HG03097 (cell line): ENCODE data around the gene SLC22A4.

ENCODE experiments used
- ATAC-seq: cut with Tn5 transposase; IDR thresholded peaks from one replicate; pipeline ENCODE4 v1.9.1; 2021; ENCODE audit not compliant: unreplicated experiment, low FRiP score

Gene SLC22A4

DNA sequence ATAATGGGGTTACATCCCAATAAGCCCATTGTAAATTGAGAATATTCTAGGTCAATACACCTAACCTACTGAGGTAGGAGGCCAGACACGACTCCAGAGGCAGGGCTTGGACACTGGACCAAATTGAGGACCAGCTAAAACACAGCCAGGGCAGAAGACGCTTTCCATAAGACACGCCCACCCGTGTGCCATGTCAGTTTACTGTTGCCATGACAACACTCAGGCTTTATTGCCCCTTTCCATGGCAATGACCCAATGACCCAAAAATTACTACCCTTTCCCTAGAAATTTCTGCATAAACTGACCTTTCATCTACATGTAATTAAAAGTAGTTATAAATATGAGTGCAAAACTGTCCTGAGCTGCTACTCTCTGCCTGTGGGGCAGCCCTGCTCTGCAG lies 31.5 kb downstream of the SLC22A4 start:
- no peak for ATAC-seq

DNA sequence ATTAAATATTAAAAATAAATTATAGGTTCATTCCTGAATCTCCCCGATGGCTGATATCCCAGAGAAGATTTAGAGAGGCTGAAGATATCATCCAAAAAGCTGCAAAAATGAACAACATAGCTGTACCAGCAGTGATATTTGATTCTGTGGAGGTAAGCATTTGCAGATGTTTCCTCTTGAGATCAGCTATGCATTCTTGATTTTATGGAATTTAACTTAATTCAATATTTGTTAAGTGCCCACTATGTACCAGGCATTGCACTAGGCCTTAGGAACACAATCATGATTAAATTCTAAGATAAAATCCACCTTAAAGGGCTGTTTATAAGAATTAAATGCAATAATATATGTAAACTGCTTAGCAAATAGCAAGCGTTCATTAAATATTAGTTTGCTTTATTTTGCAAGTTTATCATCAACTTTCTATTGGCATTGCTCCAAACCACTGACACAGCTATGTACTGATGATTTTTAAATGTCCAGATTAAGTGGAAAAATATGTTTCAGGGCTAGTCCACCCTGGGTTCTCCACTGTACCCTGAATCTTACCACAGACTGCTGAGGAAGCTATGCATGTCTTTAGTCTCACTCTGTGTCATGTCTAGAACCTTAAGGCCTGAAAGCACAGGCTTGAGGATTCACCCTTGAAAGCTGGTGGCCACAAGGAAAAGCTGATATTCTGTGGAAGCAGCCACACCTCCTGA lies 33.2 kb downstream of the SLC22A4 start:
- no peak for ATAC-seq

DNA sequence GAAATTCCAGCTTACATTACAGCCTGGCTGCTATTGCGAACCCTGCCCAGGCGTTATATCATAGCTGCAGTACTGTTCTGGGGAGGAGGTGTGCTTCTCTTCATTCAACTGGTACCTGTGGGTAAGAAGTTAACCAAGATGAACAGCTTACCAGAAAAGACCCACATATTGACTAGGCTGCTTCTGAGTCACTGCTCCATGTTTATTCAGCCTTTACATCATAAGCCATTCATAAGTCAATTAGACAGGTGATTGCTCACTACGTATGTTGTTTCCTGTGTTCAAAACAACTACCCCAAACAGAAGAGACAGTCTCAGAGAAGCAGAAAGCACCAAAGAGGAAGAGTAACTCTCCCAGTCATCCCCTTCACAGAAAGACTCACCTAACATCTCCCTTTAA lies 40.6 kb downstream of the SLC22A4 start:
- no peak for ATAC-seq

DNA sequence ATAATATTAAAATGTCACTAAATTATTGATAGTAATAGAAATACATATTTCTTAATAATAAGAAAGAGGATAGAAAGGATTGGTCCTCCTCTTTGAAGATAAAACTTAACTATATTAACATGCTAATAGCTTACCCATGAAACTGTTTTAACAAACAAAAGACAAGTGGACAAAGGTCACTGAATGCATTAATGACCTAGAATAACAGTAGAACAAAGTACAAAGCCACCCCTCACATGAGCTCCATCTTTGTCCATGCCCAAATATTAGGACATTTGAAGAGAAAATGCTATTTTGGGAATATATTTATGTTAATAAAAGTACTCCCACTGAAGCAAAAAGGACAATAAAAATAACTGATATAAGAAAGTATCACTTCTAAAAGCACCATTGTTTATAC lies 41.2 kb downstream of the SLC22A4 start:
- no peak for ATAC-seq

DNA sequence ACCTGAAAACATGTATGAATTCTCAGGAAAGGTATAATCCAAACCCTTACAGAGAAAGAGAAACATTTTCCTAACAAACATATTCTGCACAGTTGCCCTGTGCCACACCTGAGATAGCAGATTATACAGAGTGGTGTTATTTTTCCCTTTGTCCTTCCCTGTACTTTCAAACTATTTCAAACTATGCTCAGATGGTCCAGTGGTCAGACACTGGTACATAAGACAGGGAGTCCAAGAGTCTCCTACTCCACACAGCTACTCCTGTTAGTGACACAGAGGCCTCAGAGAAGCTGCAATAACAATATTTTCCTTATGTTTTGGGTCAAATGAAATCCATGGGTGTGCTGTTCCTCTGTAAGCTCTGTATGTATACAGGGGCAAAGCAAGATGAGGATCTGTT lies 45.3 kb downstream of the SLC22A4 start:
- ATAC-seq: no peak

DNA sequence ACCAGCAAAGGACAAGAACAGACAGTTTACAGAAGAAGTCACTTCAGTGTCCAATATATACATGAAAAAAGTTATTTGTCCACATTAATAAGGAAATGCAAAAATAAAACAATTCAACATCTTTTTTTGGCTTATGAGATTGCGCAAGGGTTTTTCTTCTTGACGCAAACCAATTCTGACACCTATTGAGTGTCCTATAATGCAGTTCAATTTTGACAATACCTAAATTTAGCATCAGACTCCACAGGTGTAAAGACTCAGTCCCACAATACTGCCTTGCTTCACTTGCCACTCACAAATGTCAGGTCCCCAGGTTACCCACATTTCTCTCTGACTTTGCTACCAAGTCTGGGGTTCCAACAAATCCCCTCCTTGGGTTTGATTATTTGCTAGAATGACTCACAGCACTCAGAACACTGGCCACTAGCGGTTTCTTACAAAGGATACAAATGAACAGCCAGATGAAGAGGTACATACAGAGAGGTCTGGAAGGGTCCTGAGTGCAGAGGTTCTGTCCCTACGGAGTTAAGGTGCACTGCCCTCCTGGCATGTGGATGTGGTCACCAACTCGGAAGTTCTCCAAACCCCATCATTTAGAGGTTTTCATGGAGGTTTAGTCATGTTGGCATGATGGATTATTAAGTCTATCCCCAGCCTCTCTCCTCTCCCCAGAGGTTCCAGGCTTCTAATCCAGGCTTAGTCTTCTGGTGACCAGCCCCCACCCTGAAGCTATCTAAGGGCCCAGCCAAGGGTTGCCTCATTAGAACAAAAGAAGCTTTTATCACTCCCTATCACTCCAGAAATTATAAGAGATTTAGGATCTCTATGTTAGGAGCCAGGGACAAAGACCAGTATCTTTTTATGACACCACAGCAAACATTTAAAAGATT lies 48.3 kb downstream of the SLC22A4 start:
- no peak for ATAC-seq

DNA sequence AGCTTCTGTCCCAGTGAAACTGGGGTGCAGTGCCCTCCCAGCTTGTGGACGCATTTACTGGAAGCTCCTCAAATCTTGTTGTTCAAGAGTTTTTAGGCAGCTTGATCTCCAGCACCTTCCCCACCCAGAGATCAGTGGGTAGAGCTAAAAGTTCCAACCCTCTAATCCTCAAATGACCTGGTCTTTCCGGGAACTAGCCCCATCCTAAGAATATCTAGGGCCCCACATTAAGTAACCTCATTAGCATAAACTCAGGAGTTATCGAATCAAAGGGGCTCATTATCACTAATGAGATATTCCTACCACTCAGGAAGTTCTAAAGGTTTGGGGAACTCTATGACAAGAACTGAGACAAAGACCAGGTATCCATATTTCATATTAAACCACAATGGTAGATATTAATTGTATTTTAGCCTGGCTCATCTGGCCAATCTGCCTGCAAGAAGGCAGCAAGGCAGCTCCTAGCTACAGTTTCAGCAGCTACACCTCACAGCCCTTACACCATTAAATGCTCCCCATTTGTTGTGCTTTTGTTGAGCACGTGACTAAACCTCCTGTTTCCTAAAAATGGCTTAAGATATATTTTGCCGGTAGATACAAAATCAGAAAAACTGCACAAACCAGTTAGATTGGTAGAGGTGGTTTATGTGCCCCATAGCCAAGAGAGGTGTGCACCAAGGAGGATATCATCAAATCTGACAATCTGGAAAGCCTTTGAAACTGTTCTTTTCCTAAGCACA lies 50.8 kb downstream of the SLC22A4 start:
- no peak for ATAC-seq

DNA sequence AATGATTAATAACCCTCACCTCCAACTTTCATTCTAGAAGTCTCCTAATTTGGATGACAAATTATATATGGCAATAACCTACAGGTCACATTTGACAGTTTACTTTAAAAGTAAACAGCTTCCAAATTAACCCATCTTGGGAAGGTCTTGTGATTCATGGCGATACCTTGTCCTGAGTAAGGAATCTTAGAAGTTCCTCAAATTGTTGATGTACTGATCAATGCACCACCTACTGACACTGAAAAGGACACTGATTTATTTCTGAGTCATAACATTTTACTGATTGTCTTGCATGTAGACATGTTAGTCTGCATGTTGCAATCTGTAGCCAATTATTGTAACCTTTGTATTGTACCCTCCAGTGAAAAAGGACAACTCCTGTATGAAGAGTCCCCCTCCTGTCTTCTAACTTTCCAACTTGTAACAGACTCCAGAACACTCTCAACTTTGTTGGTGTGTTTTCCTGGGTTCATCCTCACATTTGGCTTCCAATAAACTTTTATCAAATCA lies 59.3 kb downstream of the SLC22A4 start:
- no peak for ATAC-seq

DNA sequence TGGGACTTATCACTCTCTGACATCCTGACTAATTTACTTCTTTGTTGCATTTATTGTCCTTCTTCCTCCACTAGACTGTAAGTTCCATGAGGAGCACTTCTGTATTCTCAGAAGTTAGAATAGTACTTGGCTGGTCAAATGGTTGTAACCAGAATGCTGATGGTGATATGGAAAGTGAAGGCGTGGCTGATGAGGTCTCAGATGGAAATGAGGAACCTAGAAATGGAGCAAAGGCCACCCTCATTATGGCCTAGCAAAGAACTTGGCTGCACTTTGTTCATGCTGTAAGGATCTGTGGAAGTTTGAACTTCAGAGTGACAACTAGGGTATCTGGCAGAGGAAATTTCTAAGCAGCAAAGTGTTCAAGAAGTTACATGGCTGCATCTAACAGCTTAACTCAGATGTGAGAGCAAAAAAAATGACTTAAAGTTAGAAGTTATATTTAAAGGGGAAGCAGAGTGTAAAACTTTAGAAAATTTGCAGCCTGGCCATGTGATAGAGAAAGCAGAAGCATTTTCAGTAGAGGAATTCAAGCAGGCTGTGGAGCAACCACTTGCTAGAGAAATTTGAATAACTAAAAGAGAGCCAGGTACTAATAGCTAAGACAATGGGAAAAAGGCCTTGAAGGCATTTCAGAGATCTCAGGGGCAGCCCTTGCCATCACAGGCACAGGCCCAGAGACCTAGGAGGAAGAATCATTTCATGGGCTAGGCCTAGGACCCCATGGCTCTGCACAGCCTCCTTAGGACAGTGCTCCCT lies 60.4 kb downstream of the SLC22A4 start:
- ATAC-seq: no peak

DNA sequence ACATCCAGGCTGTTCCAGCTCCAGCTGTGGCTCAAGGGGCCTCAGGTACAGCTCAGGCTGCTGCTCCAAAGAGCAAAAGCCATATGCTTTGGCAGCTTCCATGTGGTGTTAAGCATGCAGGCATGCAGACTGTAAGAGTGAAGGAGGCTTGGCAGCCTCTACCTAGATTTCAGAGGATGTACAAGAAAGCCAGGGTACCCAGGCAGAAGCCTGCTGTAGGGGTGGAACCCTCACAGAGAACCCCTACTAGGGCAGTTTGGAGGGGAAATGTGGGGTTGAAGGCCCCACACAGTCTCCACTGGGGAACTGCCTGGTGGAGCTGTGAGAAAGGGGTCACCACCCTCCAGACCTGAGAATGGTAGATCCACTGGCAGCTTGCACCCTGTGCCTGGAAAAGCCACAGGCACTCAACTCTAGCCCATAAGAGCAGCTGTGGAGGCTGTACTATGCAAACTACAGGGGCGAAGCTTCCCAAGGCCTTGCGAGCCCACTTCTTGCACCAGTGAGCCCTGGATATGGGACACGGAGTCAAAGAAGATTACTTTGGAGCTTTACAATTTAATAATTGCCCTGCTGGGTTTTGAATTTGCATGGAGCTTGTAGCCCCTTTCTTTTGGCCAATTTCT lies 61.1 kb downstream of the SLC22A4 start:
- no peak for ATAC-seq

DNA sequence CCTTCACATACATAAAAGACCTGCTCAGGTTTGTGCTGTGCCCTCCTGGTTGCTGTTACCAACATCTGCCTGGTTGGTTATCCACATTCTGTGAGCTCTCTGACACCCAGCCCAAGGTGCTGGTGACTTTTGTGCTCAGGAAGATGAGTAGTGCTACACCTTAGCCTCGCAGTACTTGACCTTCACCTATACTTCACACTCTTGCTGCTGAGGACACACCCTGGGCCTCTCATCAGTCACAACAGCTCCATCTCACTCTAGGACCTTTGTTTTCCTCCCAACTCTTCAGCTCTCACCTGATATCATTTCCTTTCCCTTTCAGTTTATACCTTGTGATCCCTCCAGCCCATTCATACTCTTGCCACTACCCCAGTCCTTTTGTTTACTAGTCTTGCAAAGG lies 64.6 kb downstream of the SLC22A4 start:
- ATAC-seq: no peak

DNA sequence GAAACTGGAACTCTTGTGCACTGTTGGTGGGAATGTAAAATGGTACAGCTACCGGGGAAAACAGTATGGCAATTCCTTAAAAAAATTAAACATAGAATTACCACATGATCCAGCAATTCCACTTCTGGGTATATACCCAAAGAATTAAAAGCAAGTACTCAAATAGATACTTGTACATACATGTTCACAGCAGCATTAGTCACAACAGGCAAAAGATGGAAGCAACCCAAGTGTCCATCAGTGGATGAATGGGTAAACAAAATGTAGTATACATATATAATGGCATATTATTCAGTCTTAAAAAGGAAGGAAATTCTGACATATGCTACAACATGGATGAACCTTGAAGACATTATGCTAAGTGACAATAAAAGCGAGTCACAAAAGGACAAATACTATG lies 67.9 kb downstream of the SLC22A4 start:
- no peak for ATAC-seq

DNA sequence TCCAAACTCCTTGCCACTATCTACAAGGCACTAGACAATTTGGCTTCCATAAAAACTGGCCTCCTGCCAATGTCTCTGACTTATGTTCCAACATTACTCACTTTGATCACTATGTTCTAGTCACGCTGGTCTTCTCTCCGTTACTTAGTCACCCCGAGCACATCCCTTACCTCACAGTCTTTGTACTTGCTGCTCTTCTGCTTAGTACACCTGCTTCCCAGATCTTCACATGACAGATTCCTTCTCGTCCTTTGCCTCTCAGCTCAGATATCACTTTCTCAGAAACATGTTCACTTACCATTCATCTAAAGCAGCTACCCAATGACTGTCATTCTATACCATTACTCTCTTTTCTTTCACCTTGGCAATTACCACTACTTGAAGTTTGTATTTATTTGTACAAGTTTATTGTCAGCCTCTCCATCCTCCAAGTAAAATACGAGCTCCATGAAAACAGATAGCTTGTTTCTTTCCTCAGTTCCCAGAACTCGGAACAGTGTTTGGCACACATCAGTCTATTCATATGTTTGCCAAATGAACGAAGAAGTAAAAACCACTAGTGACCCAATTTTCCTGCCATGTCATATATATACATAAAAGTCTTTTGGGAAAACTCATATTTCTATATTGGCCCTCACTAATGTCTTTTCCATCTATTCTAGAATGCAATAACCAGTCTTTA lies 69.4 kb downstream of the SLC22A4 start:
- no peak for ATAC-seq

DNA sequence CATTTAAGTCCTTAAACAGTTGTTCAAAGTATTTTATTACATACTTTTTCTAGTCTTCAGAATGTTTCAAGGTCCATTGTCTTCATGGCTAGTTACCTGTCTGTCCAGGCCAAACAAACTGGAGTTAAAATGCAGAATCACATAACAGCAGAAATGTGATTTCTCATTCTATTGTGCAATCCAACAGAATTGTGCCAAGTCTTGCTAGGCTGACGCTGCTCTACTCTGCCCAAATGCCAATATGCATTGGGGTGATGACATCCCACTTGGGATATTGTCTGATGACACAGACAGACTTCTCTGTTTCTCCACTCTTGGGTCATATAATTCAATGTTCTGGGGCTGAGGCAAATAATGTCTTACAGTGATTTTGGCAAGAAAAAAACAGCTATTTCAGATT lies 70.1 kb downstream of the SLC22A4 start:
- ATAC-seq: no peak

DNA sequence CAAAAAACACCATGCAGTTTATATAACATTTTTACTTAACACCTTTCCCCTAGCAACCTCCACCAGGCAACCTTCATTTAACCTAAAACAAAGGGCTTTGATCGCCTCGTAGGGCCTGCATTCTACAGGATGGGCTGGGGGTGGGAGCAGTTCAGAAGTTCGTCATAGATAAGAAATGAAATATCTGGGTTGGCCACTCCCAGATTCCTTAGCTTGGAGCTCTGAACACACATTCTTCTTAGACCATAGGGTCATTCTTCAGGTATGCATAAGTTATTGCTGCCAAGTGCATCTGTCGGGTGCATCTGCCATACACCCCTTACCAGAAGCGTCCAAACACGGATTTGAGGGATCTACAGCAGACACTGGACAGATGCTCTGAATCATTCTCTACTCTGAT lies 71.0 kb downstream of the SLC22A4 start:
- ATAC-seq: no peak

DNA sequence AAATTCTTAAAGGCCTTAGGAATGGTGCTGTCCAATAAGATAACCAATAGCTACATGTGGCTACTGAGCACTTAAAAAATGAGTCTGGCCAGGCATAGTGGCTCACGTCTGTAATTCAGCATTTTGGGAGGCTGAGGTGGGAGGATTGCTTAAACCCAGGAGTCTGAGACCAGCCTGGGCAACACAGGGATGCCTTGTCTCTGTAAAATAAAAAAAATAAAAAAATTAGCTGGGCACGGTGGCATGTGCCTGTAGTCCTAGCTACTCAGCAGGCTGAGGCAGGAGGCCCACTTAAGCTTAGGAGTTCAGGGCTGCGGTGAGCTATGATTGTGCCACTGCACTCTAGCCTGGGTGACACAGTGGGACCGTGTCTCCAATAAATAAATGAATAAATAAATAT lies 74.0 kb downstream of the SLC22A4 start:
- ATAC-seq: no peak

DNA sequence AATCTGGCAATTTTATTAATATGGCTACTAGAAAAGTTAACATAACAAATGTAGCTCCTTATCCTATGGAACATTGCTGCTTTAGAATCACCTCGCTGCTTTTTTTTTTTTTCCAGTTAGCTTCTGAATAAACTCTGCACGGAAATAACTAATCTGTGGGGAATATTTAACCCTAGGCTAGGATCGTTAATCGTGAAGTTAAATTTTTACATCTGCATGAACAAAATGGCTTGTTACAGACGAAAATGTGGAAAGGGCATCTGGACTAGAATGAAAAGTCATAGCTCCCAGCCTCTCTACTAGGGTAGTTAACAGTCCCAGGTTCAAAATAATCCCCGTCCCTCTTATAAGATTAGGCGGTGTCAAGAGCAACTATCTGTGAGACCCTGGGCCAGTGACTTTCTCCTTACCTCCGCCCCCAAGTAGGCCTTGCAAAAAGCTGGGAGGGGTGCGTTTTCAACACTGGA lies 74.8 kb downstream of the SLC22A4 start:
- ATAC-seq: no peak

DNA sequence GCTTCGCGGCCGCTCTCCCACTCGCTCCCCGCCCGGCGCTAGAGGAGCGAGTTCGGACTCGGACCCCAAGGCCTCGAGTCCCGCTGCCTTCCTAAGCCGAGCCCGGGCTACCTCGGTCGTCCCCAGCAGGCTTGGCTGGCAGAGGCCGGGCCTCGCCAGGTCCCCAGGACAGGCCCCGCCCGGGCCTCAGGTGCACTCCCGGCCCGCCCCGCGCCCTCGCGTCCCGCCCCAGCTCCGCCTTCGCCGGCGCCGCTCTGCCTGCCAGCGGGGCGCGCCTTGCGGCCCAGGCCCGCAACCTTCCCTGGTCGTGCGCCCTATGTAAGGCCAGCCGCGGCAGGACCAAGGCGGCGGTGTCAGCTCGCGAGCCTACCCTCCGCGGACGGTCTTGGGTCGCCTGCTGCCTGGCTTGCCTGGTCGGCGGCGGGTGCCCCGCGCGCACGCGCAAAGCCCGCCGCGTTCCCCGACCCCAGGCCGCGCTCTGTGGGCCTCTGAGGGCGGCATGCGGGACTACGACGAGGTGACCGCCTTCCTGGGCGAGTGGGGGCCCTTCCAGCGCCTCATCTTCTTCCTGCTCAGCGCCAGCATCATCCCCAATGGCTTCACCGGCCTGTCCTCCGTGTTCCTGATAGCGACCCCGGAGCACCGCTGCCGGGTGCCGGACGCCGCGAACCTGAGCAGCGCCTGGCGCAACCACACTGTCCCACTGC lies 75.4 kb downstream of the SLC22A4 start, which contains the start of gene SLC22A5:
TSS of gene SLC22A5 (plus strand) at position 237 of the 707 bp plus-strand sequence. CDS start at position 500, 263 bp downstream.
- peak; percentile 82 for ATAC-seq
